GM12872 (cell line): ENCODE data around the gene JAM3.

Experiments
- TF ChIP-seq, protein P1 (sequence below): IDR thresholded peaks from 3 replicates; pipeline ENCODE4 v1.5.1; 2011; ENCODE audit warnings: low read depth, mild to moderate bottlenecking, low read length, moderate library complexity; ENCODE audit not compliant: insufficient read depth

The JAM3 gene

DNA sequence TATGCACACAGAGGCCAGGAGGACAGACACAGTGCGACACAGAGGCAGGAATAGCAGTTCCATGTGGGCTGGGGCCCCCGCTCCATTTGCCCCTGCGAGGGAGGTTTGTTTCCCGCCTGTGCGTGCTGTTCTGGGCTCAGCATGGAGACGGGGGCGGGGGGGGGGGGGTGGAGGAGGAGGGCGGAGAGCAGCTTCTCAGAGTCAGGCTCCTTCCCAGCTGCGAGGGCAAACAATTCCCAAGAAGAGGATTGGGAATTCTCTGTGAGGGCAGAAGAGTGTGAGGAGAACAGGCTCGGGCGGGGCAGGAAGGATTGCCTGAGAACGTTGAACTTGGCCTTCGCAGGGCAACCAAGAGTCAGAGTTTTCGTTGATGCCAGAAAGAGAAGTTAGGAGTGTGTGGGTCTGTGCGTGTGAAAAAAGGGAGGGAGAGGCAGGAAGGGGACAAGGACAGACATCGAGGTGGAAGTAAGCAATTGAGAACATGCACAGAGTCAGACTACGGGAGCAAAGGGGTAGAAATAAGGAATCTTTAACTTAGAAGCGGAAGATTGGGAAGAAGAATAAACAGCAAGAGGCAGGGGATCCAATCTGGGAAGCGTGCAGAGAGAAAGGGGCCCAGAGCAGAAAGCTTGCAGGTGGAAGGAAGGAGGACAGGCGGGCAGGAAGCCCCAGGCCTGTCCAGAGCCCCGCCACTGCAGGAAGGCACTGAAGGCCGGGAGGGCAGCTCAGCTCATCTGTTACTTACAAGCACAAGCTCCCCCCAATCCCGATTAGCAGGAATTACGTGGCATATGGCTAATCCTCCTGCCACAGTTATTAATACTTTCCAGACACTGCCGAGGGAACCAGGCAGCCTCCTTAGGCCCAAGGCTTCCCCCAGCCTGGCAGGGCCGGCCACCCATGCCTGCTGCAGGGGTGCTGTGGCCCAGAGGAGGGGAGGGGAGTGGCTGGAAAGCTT, 15.6 kb upstream of the JAM3 start:
- TF ChIP-seq, protein P1, sequence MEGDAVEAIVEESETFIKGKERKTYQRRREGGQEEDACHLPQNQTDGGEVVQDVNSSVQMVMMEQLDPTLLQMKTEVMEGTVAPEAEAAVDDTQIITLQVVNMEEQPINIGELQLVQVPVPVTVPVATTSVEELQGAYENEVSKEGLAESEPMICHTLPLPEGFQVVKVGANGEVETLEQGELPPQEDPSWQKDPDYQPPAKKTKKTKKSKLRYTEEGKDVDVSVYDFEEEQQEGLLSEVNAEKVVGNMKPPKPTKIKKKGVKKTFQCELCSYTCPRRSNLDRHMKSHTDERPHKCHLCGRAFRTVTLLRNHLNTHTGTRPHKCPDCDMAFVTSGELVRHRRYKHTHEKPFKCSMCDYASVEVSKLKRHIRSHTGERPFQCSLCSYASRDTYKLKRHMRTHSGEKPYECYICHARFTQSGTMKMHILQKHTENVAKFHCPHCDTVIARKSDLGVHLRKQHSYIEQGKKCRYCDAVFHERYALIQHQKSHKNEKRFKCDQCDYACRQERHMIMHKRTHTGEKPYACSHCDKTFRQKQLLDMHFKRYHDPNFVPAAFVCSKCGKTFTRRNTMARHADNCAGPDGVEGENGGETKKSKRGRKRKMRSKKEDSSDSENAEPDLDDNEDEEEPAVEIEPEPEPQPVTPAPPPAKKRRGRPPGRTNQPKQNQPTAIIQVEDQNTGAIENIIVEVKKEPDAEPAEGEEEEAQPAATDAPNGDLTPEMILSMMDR = no peak

DNA sequence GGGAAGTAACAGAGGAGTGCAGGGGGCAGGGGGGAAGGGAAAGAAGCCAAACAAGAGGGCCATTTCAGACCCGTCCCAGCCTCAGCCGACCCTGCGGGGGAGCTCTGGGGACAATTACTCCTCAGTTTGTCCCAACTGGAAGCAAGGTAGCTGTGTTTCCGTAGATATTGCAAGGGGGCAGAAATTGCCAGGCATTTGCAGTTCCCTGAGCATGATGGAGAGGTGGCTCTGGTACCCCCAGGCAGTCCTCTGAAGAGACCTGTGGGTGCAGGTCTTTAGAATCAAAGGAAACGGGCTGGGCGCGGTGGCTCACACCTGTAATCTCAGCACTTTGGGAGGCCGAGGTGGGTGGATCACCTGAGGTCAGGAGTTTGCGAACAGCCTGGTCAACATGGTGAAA, 13.8 kb upstream of the JAM3 start:
- TF ChIP-seq, protein P1 = no peak

DNA sequence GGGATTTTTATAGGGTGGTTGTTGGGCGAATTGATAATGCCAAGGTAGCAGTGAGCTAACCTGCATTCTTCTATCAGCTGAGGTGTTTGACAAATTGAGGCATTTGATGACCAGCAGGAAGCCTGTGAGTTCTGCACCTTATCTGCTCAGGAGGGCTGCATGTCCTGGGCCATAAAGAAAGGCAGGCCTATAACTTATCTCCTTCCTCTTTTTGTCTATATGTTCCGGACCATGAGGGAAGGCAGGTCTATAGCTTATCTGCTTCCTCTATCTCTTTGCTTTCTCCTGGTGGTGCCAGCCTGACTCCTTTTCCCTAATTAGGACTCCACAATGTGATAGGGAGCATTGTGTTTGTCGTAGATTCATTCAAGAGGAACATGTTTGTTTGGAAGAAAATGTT, 8.6 kb upstream of the JAM3 start:
- TF ChIP-seq, protein P1 = no peak

DNA sequence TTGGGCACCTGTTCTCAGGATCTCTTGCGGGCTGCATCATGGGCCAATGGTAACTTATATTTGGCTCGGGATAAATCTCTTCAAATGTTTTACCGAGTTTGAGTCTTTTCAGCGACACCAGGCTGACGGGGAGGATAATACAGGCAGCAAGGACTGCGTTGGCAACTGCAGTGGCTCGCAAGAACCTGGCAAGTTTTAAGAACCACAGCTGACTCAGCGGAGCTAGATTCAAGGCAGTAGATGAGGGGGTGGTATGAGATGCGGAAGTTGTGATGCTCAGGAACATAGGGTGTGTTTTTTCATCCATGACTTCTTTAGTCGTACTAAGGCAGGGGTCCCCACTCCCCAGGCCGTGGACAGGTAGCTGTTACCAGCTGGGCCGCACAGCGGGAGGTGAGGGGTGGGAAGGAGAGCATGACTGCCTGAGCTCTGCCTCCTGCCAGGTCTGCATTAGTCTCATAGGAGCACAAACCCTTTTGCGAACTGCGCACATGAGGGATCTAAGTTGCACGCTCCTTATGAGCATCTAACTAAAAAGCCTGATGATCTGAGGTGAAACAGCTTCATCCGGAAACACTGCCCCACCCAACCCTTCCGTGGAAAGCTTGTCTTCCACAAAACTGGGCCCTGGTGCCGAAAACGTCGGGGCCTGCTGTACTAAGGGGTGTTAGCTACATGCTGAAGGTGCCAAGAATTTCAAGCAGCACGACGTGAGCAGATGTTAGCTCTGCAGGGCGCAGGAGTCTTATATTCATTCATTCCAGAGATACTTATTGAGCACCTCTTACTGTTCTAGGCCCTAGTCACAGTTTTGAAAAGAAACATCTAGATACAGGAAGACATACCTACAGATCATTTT, 6.4 kb upstream of the JAM3 start:
- TF ChIP-seq, protein P1 = no peak

DNA sequence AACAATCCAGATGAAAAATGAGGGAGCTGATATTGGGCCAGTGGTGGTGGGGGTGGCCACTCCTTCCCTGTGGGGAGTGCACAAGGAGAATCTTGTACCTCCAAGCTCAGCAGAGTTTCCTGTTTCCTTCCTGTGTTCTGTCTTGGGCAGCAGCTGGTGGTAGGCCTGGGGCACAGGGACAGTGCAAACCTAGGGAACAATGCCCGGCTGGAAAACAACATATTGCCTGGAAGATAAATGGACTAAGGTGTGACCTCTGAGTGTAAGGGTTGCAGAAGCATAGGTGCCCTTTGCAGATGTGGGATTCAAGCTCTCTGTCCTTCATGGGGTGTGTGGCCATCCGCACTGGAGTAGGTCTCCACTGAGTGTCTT, 5.8 kb upstream of the JAM3 start:
- TF ChIP-seq, protein P1 = no peak

DNA sequence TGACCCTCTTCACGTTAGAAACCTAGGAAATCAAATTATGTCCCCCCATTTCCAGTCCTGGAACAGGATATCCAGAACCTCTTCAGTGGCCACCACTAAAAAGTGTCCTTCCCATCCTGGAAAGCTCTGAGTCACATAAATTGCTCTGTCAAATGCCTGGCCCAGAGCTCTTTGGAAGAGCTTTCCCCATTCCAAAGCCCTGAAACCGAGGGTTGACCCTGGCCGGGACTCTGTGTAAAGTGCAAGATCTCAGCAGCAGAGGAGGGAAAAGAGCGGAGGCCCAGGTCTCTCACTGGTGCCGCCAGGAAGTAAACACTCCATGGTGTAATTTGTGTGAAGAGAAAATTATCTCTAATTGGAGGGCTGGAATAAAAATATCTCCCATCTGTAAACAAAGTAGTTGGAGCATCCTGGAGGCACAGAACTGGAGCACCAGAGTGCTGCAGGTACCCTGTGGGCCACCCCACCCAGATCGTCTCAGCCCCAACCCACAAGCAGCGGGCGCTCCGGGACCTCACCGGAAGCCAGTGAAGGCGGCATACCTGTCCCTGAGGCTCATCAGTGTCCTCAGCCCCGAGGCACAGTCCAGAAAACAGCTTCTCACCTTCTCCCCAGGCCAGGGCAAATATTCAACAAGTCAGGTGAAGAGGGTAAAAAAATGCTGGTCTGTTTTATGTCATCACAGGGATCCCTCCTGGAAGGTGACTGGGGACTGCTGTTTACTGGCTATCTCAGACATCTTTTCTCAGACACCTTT, 4.7 kb upstream of the JAM3 start:
- TF ChIP-seq, protein P1 = no peak

DNA sequence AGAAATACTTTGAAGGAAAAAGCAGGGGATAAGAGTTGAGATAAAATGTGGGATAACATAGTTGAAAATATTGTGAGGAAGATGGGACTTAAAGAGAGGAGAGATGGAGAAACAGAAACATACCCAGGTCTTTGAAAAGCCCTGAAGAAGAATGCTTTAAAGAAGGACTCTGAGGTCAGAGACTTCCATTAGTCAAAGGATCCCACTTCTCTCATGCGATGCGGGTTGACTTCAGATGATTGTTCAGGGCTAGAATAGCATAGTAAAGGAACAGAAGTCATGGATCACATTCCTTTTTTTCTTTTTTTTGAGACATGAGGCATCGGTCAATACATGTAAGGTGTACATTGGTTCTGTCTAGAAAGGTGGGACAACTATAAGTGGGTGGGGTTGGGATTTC, 3.5 kb upstream of the JAM3 start:
- TF ChIP-seq, protein P1 = no peak
